Activated CD8-positive, alpha-beta memory T cell treated with anti-CD3 and anti-CD28 coated beads for 1 hour (primary cell): ENCODE results near the gene REC8.
A peak's percentile ranks its signal among the peaks of the same experiment; 100 is the strongest.

Source experiments
- DNase-seq, 2 donors: peaks; one replicate each; pipeline ENCODE4 v3.0.0-alpha.2; 2020; ENCODE audit warnings: low read depth in 1 of 2; ENCODE audit errors: extremely low read depth in 1 of 2

REC8 gene

DNA sequence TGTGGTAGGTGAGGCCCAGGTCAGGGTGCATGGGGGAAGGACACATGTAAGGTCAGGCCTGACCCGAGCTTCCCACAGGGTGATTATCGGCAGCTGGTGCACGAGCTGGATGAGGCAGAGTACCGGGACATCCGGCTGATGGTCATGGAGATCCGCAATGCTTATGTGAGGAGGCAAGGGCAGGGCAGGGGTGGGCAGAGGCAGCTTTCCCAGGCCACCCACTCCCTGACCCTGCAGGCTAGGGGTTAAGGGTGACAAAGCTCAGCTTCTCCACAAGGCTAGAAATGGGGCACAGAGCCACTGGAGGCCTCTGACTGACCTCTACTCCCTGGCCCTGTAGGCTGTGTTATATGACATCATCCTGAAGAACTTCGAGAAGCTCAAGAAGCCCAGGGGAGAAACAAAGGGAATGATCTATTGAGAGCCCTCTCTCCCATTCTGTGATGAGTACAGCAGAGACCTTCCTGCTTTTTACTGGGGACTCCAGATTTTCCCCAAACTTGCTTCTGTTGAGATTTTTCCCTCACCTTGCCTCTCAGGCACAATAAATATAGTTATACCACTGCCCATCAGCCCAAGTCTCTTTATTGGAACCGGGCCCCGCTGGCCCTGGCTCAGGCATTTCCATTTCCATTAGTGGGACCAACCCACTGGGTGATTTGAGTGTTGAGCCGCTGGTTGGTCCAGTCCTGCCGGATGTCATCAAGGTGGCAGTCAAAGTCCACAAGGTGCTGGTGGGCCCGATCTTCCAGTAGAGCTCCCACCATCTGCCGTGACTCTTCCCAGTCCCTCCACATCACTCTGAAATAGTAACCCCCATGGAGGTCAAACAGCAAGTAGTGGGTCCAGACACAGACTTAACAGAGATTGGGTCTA is 33.2 kb upstream of the REC8 start:
- DNase-seq = no peak

- DNase-seq = no peak
These were observed 32.5 kb upstream of the REC8 start for GRCh38 chr14:24139272-24139934.

DNA sequence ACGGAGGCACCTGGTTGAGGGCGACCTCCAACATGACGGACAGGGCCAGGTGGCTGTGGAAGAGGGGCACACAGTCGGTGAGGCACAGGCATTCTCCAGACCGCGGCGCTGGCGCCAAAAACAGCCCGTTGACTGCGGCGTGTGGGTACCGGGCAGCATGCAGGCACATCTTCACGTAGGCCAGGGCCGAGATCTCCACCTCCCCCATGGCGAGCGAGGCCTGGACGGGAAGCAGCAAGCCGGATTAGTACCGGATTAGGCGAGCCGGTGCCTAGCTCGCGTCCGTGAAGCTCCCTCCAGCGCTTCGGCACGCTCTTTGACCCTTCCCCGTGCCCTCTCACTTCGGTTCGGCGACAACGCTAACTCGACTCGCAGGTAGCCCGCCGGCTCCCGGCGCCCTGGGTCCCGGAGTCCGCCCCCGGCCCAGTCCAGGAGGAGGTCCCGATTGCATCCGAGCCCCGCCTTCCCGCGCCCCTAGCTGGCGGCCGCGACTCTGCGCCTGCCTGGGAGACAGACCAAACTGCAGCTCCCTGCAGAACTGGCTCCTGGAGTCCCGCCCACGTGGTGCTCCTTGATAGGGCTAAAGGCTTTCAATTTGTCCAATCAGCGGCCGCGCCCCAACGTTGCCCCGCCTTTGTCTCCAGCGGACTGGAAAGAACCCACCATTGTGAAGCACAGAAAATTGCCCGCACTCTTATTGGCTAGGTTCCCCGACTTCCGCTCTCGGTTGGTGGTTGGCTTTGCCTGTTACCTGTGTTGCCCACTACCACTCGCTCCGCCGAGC is 30.6 kb upstream of the REC8 start, which contains the start of gene EMC9:
TSS of gene EMC9 (minus strand) at position 495 of the 784 bp plus-strand sequence. CDS start at position 208, 287 bp downstream.
- peak; percentile 98 to 100 for DNase-seq

GRCh38 chr14:24143511-24143910 is 28.4 kb upstream of the REC8 start:
- DNase-seq = no peak

- DNase-seq = no peak
These were observed 27.4 kb upstream of the REC8 start for GRCh38 chr14:24144451-24144850.

GRCh38 chr14:24145219-24145618 is 26.7 kb upstream of the REC8 start:
- no peak for DNase-seq

GRCh38 chr14:24145690-24146452 is 26.0 kb upstream of the REC8 start:
- no peak for DNase-seq

DNA sequence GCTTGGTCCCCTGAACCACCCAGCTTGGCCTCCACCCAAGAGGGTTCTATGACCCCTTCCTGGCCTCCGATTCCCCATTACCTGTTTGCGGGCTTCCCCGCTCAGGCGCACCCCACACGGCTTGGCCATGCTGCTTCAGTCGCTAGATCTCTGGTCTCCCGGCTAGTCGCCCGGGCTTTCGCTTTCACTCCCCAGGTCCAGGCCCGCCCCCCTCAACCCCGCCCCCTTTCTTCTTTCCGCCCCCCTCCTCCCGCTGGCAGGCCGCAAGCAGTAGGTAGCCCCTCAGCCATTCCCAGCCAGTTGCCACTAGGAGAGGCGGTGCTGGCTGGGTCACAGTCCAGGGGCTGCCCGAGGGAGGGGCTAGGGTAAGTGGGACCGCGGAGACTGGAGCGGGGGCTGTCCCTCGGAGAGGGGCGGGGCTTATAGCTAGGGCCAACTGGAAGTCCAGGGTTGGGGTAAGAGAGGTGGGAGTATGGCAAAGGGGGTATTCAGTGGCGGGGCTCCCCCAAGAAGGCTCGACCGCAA is 25.4 kb upstream of the REC8 start, which contains the start of gene PSME2:
TSS of gene PSME2 (minus strand) at position 158 of the 525 bp plus-strand sequence. CDS start at position 129, 29 bp downstream.
- DNase-seq = peak; percentile 38 to 65

DNA sequence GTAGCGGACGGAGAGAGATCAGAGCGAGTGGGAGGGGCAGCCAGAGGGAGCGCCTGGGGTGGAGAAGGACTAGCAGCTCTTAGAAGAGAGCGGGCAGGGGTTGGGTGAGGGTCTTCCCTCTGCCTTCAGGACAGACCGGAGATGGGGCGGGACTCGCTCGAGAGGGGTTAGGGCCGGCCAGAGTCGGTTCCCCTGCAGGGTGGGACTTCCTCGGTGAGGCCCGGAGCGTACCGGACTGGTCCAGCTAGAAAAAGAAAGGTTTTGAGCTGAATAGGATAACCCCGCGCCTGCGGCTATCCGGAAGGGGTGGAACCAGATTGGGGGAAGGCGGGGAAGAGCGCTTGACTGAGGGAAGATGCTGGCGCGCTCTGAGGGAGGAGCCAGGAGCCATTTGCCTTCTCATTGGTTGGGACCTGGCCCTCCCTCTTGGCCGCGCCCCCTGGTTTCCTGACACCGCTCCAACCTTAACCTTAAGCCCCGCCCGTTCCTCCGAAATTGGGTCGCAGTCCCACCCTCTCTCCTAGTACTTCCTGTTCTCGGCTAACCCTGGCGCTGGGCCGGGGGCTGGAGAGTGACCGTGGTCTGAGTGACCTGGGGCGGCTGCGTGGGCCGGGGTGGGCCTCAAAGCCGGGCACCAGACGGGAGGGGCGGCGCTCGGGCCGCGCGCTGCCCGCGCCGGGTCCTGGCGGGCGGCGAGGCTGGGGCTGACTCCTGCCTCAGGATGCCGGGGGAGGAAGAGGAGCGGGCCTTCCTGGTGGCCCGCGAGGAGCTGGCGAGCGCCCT is 24.7 kb upstream of the REC8 start, which contains the start of gene RNF31:
TSS of gene RNF31 (plus strand) at position 521 of the 783 bp plus-strand sequence. CDS start at position 722, 201 bp downstream.
- DNase-seq = peak; percentile 95 to 96

DNA sequence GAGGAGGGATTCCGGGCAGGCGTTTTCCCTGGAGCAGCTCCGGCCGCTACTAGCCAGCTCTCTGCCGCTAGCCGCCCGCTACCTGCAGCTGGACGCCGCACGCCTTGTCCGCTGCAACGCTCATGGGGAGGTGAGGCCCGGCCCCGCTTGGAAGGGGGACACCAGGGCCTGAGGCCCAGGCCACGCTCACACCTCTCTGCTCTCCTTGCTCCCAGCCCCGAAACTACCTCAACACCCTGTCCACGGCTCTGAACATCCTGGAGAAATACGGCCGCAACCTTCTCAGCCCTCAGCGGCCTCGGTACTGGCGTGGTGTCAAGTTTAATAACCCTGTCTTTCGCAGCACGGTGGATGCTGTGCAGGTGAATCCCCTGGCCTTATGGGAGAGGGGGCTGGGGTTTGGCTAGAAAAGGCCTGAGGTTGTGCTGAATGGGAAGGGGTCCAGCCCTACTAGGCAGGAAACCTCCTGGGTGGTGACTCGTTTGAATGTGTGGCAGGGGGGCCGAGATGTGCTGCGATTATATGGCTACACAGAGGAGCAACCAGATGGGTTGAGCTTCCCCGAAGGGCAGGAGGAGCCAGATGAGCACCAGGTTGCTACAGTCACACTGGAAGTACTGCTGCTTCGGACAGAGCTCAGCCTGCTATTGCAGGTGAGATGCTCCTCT is 24.0 kb upstream of the REC8 start:
- DNase-seq = no peak

DNA sequence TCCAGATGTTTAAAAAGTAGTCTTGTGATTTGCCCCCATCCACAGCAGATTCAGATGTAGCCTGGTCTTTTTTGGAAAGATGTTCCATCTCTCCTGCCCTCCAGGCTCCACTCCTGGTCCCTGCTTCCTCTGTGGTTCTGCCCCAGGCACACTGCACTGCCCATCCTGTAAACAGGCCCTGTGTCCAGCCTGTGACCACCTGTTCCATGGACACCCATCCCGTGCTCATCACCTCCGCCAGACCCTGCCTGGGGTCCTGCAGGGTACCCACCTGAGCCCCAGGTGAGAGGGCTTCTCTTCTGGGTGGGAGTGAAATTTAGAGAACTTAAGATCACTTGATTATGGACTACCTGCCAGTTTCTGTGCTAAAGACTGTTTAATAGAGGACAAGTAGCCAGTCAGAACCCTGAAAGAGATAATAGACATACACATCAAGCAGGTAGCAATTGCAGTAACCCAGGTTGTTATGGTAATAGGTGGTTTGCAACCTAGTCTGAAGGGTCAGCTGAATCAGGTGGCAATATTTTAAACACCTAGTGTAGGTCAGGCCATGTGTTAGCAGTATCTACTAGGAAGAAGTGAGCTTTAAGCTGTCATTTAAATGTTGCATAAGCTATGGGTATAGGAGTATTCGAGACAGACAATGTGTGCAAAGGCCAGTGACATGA is 22.4 kb upstream of the REC8 start:
- DNase-seq = no peak

DNA sequence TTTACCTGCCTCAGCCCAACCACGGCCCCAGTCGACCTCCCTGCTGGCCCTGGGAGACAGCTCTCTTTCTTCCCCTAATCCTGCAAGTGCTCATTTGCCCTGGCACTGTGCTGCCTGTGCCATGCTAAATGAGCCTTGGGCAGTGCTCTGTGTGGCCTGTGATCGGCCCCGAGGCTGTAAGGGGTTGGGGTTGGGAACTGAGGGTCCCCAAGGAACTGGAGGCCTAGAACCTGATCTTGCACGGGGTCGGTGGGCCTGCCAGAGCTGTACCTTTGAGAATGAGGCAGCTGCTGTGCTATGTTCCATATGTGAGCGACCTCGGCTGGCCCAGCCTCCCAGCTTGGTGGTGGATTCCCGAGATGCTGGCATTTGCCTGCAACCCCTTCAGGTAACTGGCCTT is 21.8 kb upstream of the REC8 start:
- no peak for DNase-seq

- no peak for DNase-seq
These were observed 21.3 kb upstream of the REC8 start for GRCh38 chr14:24150567-24150966.

DNA sequence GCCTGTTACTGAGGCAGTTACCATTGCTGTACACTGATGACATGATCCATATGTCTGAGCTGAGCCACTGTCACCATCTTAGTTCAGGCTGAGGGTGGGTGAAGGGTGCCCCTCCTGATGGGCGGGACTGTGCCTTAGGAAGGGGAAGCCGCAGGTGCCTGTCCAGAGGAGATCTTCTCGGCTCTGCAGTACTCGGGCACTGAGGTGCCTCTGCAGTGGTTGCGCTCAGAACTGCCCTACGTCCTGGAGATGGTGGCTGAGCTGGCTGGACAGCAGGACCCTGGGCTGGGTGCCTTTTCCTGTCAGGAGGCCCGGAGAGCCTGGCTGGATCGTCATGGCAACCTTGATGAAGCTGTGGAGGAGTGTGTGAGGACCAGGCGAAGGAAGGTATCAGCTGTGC is 20.9 kb upstream of the REC8 start:
- no peak for DNase-seq

DNA sequence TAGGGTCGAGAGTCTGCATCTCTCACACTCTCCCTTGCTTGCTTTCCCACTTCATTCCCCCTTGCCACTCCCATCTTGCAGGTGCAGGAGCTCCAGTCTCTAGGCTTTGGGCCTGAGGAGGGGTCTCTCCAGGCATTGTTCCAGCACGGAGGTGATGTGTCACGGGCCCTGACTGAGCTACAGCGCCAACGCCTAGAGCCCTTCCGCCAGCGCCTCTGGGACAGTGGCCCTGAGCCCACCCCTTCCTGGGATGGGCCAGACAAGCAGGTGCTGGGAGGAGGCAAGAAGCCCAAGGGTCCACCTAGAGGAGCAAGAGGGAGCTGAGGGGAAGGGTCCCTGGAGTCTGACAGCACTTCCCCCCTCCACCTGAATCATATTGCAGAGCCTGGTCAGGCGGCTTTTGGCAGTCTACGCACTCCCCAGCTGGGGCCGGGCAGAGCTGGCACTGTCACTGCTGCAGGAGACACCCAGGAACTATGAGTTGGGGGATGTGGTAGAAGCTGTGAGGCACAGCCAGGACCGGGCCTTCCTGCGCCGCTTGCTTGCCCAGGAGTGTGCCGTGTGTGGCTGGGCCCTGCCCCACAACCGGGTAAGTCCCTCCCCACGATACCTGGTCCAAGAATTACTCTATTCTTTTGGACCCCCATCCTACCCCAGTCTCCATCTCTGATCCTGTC is 20.3 kb upstream of the REC8 start:
- DNase-seq = no peak

- DNase-seq = no peak
These were observed 16.8 kb upstream of the REC8 start for GRCh38 chr14:24155100-24155499.

DNA sequence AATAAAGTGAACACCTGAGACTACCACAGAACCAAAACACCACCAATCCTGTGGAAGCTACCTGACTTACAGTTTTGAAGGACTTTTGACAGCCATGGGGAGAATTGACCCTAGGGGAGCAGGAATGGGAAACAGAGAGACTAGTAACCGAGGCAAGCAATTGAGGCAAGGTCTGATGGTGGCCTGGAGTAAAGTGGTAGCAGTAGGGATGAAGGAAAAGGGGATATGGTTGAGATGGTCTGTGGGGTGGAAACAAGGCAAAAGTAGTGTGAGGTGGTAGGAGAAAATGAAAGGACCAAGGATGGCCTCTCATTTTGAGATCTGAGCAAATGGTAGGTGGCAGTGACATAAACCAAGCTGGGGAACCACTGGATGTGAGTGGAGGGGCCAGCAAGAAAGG is 15.0 kb upstream of the REC8 start:
- DNase-seq = no peak

GRCh38 chr14:24157331-24157730 is 14.5 kb upstream of the REC8 start:
- no peak for DNase-seq
